ENCODE data around the gene RAB3B. TPM values are rescaled to one million over a fixed set of nuclear protein-coding genes. Genes with fewer than 3 reads are reported as not detected.
"Not testable (repeated sequence)": the region's sequence is repeated elsewhere in the genome, so short reads cannot be mapped to it uniquely, and the experiment has no call there.

The RAB3B gene
- total RNA-seq, 3 donors from 2014 or later = 3.5 to 5.6 (median 3.6) TPM

- Histone ChIP-seq H3K4me1 (ENCODE audit: low read depth) (peaks cover 34% of the 10 kb centered on the region), H3K4me3 (peak overlapping the region; percentile 93), H3K36me3 (ENCODE audit: low read depth) (no peaks in the 10 kb centered on the region), H3K9me3 (no peaks in the 10 kb centered on the region)
- DNase-seq = peak in 2 of 3 donors; percentile 31 to 55
- TF ChIP-seq, protein P1, sequence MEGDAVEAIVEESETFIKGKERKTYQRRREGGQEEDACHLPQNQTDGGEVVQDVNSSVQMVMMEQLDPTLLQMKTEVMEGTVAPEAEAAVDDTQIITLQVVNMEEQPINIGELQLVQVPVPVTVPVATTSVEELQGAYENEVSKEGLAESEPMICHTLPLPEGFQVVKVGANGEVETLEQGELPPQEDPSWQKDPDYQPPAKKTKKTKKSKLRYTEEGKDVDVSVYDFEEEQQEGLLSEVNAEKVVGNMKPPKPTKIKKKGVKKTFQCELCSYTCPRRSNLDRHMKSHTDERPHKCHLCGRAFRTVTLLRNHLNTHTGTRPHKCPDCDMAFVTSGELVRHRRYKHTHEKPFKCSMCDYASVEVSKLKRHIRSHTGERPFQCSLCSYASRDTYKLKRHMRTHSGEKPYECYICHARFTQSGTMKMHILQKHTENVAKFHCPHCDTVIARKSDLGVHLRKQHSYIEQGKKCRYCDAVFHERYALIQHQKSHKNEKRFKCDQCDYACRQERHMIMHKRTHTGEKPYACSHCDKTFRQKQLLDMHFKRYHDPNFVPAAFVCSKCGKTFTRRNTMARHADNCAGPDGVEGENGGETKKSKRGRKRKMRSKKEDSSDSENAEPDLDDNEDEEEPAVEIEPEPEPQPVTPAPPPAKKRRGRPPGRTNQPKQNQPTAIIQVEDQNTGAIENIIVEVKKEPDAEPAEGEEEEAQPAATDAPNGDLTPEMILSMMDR (IDR thresholded peaks at IDR 0.05) = no peak
- intact Hi-C loops (cut with DNase I, micrococcal nuclease) = no loop called here
- peak; percentile 19 for ATAC-seq
These were observed 112.8 kb downstream of the RAB3B start for GRCh38 chr1:51877434-51878307.

- Histone ChIP-seq H3K4me1 (ENCODE audit: low read depth) (peaks cover 34% of the 10 kb centered on the region), H3K4me3 (no peak overlapping the region), H3K9me3 (no peaks in the 10 kb centered on the region), H3K36me3 (ENCODE audit: low read depth) (no peaks in the 10 kb centered on the region)
- ATAC-seq (no peak), DNase-seq (no peak)
- intact Hi-C loops (cut with DNase I, micrococcal nuclease) = no loop called here
- TF ChIP-seq, protein P1 (IDR thresholded peaks at IDR 0.05) = no peak
These were observed 114.7 kb downstream of the RAB3B start for GRCh38 chr1:51875836-51876235.

GRCh38 chr1:51875291-51875772 is 115.2 kb downstream of the RAB3B start:
- no peak overlapping the region for H3K4me3 ChIP-seq
- H3K9me3 ChIP-seq = no peaks in the 10 kb centered on the region
- DNase-seq (no peak), ATAC-seq (no peak)
- TF ChIP-seq, protein P1 (IDR thresholded peaks at IDR 0.05) = no peak
- H3K36me3 ChIP-seq (ENCODE audit: low read depth) = no peaks in the 10 kb centered on the region
- H3K4me1 ChIP-seq (ENCODE audit: low read depth) = peaks cover 34% of the 10 kb centered on the region
- intact Hi-C loops (cut with DNase I, micrococcal nuclease) = no loop called here

DNA sequence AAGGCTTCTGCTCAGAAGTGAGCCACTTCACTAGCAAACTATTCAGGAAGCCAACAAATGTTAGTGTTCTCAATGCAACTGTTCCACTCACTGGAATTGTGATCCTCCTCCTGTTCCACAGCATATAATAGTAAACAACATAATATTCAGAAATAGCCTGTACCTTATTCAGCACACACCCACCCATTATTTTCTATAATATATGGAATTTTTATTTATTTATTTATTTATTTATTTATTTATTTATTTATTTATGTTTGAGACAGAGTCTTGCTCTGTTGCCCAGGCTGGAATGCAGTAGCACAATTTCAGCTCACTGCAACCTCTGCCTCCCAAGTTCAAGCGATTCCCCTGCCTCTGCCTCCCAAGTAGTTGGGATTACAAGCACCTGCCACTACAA is 117.2 kb downstream of the RAB3B start:
- not testable (repeated sequence) for DNase-seq

GRCh38 chr1:51871351-51871975 is 119.0 kb downstream of the RAB3B start:
- H3K4me1 ChIP-seq (ENCODE audit: low read depth) = peaks cover 23% of the 10 kb centered on the region
- H3K4me3 ChIP-seq = no peak overlapping the region
- H3K9me3 ChIP-seq = no peaks in the 10 kb centered on the region
- TF ChIP-seq, protein P1 (IDR thresholded peaks at IDR 0.05) = no peak
- intact Hi-C loops (cut with DNase I, micrococcal nuclease) = no loop called here
- no peak for DNase-seq
- H3K36me3 ChIP-seq (ENCODE audit: low read depth) = no peaks in the 10 kb centered on the region
- ATAC-seq = no peak

More for the DNA sequence above, 117.2 kb downstream of the RAB3B start:
- ATAC-seq; H3K36me3 ChIP-seq (ENCODE audit: low read depth); H3K4me3 ChIP-seq; intact Hi-C loops (cut with DNase I, micrococcal nuclease); H3K9me3 ChIP-seq: not testable (repeated sequence)
- peaks cover 34% of the 10 kb centered on the region for H3K4me1 ChIP-seq (ENCODE audit: low read depth)
